DMS79 treated with DMSO at 0.1 percent for 48 hours (cell line): Measurements from ENCODE around the gene CLMN.
"Not testable (repeated sequence)": the region's sequence is repeated elsewhere in the genome, so short reads cannot be mapped to it uniquely, and the experiment has no call there.

Experiments
- DNase-seq: peaks from one replicate; lab custom pipeline; 2025; lab: John Stamatoyannopoulos, UW

CLMN gene

GRCh38 chr14:95195031-95195430 lies 124.7 kb downstream of the CLMN start:
- no peak for DNase-seq

DNA sequence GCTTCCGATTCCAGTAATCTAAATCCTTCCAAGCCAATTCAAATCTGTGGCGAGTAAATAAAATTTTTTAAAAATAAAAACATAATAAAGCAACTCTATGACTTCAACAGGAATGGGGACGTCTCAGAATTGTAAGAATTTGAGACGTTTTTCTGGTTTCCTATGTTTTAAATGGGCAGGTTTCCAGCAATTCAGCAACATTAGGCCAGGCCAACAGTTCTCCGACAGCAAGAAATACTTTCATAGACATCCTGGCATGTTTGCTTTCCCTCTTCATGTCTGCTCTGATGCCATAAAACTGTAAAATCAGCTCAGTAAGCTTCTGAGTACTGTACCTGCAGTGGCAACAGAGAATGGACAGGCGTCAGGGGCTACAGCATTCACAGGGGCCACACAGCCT lies 126.6 kb downstream of the CLMN start:
- DNase-seq, result no peak

- no peak for DNase-seq
These were observed 127.4 kb downstream of the CLMN start for GRCh38 chr14:95192311-95192710.

DNA sequence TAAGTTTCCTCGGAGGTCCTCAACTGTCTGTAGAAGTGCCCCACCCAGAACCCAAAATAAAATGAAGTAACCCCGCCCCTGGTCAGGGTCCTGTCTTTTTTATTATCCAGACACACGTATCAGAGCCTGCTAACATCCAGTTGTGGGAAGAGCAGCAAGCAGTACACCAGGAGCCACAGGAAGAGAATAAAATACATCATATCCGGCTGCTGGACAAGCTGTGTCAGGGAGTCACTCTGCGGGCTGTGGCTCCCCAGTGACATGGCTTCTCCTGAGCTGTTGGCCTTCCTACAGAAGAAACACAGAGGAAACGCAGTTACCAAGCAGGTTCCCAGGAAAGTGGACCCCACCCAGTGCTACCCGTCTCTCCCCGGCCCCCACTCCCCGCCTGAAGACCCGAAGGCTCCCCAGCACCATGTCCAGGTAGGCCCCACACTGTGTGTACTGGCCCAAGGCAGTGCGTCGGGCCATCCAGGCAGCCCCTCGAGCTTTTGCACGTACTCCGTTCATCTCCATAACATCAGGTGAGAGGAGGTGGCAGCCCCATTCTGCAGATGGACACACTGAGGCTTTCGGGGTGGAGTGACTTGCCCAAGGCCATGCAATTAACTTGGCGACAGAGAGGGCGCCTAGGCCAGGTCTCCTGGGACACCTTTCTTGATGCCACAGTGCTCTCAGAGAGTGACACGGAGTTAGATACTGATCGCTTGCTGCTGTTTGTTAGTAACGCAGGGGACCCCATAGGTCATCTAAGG lies 128.1 kb downstream of the CLMN start:
- no peak for DNase-seq

DNA sequence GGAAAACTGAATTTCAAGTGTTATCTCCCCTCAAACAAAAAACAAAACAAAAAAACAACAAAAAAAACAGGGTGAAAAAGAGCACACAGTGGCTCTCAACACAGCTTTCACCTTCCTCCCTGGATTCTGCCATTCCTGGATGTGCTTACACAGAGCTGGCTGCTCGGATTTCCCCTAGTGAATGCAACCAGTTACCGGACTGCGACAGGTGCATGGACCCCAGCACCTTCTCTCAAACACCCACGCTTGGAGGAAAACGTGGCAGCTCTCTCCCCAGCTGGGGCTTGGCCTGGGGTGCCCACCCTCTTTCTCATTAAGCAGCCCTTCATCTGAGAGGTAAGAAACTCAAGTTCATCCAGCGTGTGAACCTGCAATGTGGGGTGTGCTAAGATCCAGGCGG lies 128.9 kb downstream of the CLMN start:
- DNase-seq, result no peak

- peak; percentile 31 for DNase-seq
These were observed 129.3 kb downstream of the CLMN start for GRCh38 chr14:95190346-95190840.

DNA sequence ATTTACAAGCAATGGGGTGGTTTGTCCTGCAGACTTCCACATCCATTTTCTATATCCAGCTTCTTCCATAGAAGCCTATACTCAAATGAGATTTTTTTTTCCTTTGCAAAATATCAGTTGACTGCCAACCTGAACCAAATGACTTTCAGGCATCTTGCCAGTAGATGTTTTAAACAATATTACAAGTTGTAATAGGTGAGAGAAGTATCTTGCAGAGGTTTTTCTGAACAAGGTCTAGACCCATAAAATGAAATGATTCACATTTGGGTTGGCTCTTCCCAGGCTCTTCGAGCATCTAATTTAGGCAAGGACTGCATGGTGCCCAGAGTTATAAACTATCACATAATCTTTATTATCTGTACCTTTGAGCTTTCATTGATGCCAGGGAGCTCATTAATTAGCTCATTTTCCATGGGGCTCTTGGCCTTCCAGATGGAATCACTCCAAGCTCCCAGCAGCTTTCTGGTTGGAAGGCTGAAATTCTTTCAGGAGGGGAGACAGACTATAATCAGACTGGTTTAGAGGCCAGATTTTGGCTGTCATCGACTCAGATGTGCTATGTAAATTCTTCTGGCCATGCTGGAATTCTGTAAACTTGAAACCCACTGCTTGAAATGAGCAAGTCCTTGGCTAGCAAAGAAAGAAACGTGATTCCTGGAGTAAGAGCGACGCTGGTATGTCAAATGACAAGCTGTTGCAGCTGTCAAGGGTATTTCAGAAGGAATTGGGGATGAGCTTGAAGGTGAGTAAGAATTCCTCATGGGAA lies 130.2 kb downstream of the CLMN start:
- DNase-seq, result peak; percentile 95

GRCh38 chr14:95188380-95188779 lies 131.3 kb downstream of the CLMN start:
- no peak for DNase-seq

DNA sequence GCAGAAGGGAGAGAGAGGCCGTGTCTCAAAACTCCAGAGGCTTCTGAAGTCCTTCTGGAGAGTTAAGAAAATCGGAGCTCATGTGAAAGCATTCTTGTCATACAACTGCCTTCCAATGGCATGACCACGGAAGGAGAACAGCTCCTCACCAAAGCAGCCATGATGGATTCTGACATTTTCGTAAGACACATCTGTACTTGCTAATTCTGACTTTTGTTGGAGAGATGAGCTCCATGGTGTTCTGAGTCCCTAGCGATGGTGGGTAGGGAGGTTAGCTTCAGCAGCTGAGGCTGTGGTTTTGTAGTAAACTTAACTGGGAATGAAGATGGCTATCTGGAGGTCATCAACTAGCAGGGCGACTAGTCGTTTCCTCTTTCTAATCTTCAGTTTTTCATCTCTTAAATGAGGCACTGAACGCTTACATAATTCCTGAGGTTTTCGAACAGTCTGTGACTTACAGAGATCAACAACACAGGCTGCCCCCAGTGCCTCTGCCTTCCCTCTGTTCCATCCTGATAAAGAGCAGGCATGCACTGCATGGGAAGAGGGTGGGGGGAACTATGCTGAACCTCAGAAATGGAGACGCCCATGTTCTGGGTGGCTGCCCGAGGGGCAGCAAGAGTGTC lies 133.8 kb downstream of the CLMN start:
- DNase-seq, result no peak

- DNase-seq, result no peak
These were observed 134.5 kb downstream of the CLMN start for GRCh38 chr14:95185033-95185766.

GRCh38 chr14:95184413-95184790 lies 135.3 kb downstream of the CLMN start:
- no peak for DNase-seq

DNA sequence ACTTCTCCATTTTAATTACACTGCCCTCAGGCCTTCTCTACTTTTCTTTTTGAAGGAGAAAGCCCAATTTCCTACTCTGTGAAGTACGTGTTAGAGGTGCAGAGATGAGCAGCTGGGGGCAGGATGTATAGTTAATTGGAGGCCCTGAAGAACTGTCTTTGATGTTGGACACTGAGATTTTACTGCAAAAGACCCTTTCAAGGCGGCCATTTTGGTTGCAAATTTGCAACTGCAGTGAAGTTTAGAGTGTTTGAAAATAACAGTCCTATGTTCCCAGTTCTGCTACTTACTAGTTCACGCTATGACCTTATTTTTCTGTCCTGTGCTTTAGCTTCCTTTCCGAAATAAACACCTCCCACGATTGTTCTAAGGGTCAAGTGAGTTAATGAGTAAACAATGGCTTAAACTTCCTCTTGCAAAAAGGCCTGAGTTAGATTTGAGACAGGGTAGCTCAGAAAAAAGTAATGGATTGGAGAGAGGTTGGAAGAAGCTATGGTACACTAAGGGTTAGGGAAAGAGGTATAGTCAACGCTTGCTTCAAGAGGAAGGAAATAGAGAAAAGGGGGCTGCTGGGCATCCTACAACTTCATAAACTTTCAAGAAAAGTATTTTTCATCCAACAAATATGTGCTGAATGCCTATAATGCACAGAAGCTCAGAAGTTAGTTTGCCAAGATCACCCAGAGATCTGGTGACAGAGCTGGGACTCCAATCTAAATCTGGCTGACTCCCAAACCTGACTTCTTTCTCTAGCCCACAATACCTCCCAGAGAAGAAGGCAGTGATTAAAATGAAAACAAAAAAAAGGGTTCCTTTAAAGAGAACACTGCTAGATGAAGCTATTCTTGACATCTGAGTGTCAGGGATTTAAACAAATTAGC lies 135.9 kb downstream of the CLMN start:
- DNase-seq, result no peak

- DNase-seq, result no peak
These were observed 136.6 kb downstream of the CLMN start for GRCh38 chr14:95183082-95183481.

- no peak for DNase-seq
These were observed 137.3 kb downstream of the CLMN start for GRCh38 chr14:95182379-95182778.

GRCh38 chr14:95180966-95181741 lies 138.6 kb downstream of the CLMN start:
- no peak for DNase-seq

GRCh38 chr14:95175670-95176069 lies 144.0 kb downstream of the CLMN start:
- DNase-seq, result not testable (repeated sequence)

- no peak for DNase-seq
These were observed 145.4 kb downstream of the CLMN start for GRCh38 chr14:95174184-95174792.

DNA sequence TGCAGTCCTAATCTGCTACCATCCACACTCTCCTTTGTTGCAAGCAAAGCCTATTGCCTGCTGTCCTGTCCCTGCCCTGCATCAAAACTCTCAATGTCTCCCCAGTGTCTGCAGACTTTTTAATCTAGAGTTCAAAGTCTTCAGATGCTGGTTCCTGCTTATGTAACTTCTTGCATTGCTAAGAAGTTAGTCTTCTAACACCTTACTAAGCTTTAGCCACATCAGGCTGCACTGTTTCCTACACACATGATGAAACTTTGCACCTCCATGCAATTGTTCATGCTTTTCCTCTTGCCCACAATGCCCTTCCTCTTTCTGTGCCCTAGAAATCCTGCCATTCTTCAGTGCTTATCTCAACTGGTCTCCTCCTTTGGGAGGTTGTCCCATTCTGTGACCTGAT lies 146.2 kb downstream of the CLMN start:
- DNase-seq, result no peak

- no peak for DNase-seq
These were observed 152.5 kb downstream of the CLMN start for GRCh38 chr14:95167177-95167576.

DNA sequence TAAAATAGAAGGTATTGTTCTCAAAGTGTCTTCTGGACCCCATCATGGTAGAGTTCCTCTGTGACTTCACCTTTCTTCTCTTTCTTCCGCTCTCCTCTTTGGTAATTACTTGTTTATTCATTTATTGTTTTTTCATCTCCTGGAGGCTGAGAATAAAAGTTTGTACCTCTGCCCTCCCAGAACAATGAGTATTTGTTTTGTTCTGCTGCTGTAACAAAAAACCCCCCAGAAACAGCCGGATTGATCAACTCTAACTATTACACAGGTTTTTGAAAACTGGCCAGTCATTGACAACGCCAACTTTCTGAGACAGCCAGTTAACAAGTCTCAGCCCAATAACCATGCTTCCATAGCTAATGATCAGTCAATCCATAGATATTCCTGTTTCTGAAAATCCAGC lies 154.2 kb downstream of the CLMN start:
- no peak for DNase-seq
